Measurements from ENCODE around the gene MPPE1. TPM values are rescaled to one million over a fixed set of nuclear protein-coding genes. Genes with fewer than 3 reads are reported as not detected.

Gene MPPE1
- total RNA-seq: 10 to 100 TPM; 21.7 to 22.4 TPM

- H3K9me3 Mint-ChIP-seq: no peaks in the 10 kb centered on the region
- CTCF ChIA-PET: interaction anchor here (1.0 kb wide), 2 partner anchors 30 to 41 kb away, joined by 3 read pairs; no protein-coding TSS in a partner anchor
- H3K4me3 Mint-ChIP-seq: peak within 1 kb of the TSS; percentile 86
- TF ChIP-seq CTCF (IDR thresholded peaks at IDR 0.05): no peak
- ATAC-seq (peak; percentile 95), DNase-seq (peak; percentile 90)
- intact Hi-C loops (cut with micrococcal nuclease): loop anchor here (2.0 kb wide), 1 partner anchor 58 kb away; the partner anchor contains the start of gene CHMP1B
- peaks cover 20% of the 10 kb centered on the region for H3K4me1 Mint-ChIP-seq (ENCODE audit: low read depth)
- no peaks in the 10 kb centered on the region for H3K27me3 Mint-ChIP-seq
- H3K36me3 Mint-ChIP-seq (ENCODE audit: low read depth): peaks cover 9% of the 10 kb centered on the region
- POLR2A ChIA-PET: interaction anchor here (0.7 to 1.7 kb wide), 8 partner anchors 19 to 131 kb away, joined by 3 to 7 read pairs (median 4); partner anchors contain the start of gene IMPA2
- peak within 1 kb of the TSS; percentile 89 for H3K27ac Mint-ChIP-seq
Observed at GRCh38 chr18:11908182-11909060, at the start of gene MPPE1. MPPE1 (minus strand) TSS chr18:11908317; CDS start chr18:11897264, 11,053 bp downstream.

GRCh38 chr18:11957636-11958035, 49.5 kb upstream of the MPPE1 start:
- intact Hi-C loops (cut with micrococcal nuclease): no loop called here
- Mint-ChIP-seq H3K27ac (no peak overlapping the region), H3K36me3 (ENCODE audit: low read depth) (peaks cover 4% of the 10 kb centered on the region), H3K9me3 (peaks cover 14% of the 10 kb centered on the region), H3K27me3 (no peaks in the 10 kb centered on the region), H3K4me3 (no peak overlapping the region), H3K4me1 (ENCODE audit: low read depth) (peaks cover 3% of the 10 kb centered on the region)
- ATAC-seq (no peak), DNase-seq (no peak)
- POLR2A ChIA-PET: no interaction called here
- TF ChIP-seq CTCF (IDR thresholded peaks at IDR 0.05): no peak
- CTCF ChIA-PET: interaction anchor here (0.9 kb wide), 1 partner anchor 38 kb away, joined by 3 read pairs; no protein-coding TSS in a partner anchor

GRCh38 chr18:11956371-11957308, 48.5 kb upstream of the MPPE1 start:
- intact Hi-C loops (cut with micrococcal nuclease): no loop called here
- no peak overlapping the region for H3K4me3 Mint-ChIP-seq
- H3K4me1 Mint-ChIP-seq (ENCODE audit: low read depth): peaks cover 3% of the 10 kb centered on the region
- peaks cover 4% of the 10 kb centered on the region for H3K36me3 Mint-ChIP-seq (ENCODE audit: low read depth)
- H3K27ac Mint-ChIP-seq: no peak overlapping the region
- DNase-seq: no peak
- ATAC-seq: no peak
- TF ChIP-seq CTCF (IDR thresholded peaks at IDR 0.05): no peak
- H3K27me3 Mint-ChIP-seq: no peaks in the 10 kb centered on the region
- POLR2A ChIA-PET: interaction anchor here (1.0 kb wide), 1 partner anchor 10 kb away, joined by 4 read pairs; no protein-coding TSS in a partner anchor
- peaks cover 14% of the 10 kb centered on the region for H3K9me3 Mint-ChIP-seq
- CTCF ChIA-PET: no interaction called here

GRCh38 chr18:11955239-11956029, 47.3 kb upstream of the MPPE1 start:
- Mint-ChIP-seq H3K27ac (no peak overlapping the region), H3K9me3 (peaks cover 14% of the 10 kb centered on the region), H3K27me3 (no peaks in the 10 kb centered on the region), H3K4me1 (ENCODE audit: low read depth) (peaks cover 3% of the 10 kb centered on the region), H3K4me3 (no peak overlapping the region), H3K36me3 (ENCODE audit: low read depth) (peaks cover 4% of the 10 kb centered on the region)
- intact Hi-C loops (cut with micrococcal nuclease): no loop called here
- ATAC-seq (no peak), DNase-seq (no peak)
- TF ChIP-seq CTCF (IDR thresholded peaks at IDR 0.05): no peak
- ChIA-PET CTCF (interaction anchor here (2.2 kb wide), 1 partner anchor 18 kb away, joined by 11 read pairs; no protein-coding TSS in a partner anchor), POLR2A (interaction anchor here (0.6 kb wide), 1 partner anchor 226 kb away, joined by 3 read pairs; no protein-coding TSS in a partner anchor)

All from activated CD8-positive, alpha-beta T cell treated with anti-CD3 and anti-CD28 coated beads for 36 hours (primary cell).